H1 (cell line): ENCODE data around the gene LMAN2. TPM values are rescaled to one million over a fixed set of nuclear protein-coding genes. Genes with fewer than 3 reads are reported as not detected.

Experiments used
- CTCF ChIA-PET: fragments of 300-600 bp; sonication (Branson Sonifier 250); formaldehyde crosslinking; loops from one replicate; lab custom pipeline; 2021; ENCODE audit not compliant: partially characterized antibody; lab: Charles Lee
- POLR2A ChIA-PET: fragments of 300-600 bp; sonication (Branson Sonifier 250); formaldehyde crosslinking; loops from one replicate; lab custom pipeline; 2021; ENCODE audit warnings: inconsistent platforms; ENCODE audit not compliant: partially characterized antibody; lab: Charles Lee
- DNase-seq, 2 experiments: peaks; one replicate each; pipeline versions ENCODE4 v3.0.0 to v3.0.0-alpha.2; 2010 to 2022; ENCODE audit warnings: low spot score in 2 of 2, low read depth in 1 of 2, mixed read lengths in 1 of 2
- FAIRE-seq: peaks from 2 replicates; lab custom pipeline; 2011; peaks lifted over from hg19 to GRCh38; lab: Jason Lieb, UNC
- H2AFZ ChIP-seq: 2 replicates; pipeline ENCODE4 v1.8.1; 2012; ENCODE audit warnings: low read length, inconsistent platforms
- H2AK5ac ChIP-seq: 2 replicates; pipeline ENCODE4 v1.6.1; 2013; ENCODE audit warnings: low read depth, low read length
- H2BK120ac ChIP-seq: replicated peaks from 2 replicates; pipeline ENCODE3; 2013; ENCODE audit warnings: low read depth, low read length, inconsistent platforms
- H2BK12ac ChIP-seq: 2 replicates; pipeline ENCODE4 v1.6.1; 2013; ENCODE audit warnings: low read depth, low read length
- H2BK15ac ChIP-seq: 2 replicates; pipeline ENCODE4 v1.6.1; 2013; ENCODE audit warnings: low read length
- H2BK20ac ChIP-seq: 2 replicates; pipeline ENCODE4 v1.6.1; 2013; ENCODE audit warnings: low read length
- H2BK5ac ChIP-seq: 2 replicates; pipeline ENCODE4 v1.6.1; 2013; ENCODE audit warnings: low read depth, low read length
- H3K14ac ChIP-seq: 2 replicates; pipeline ENCODE4 v1.6.1; 2013; ENCODE audit warnings: inconsistent platforms; ENCODE audit not compliant: insufficient read length
- H3K18ac ChIP-seq: 2 replicates; pipeline ENCODE4 v1.6.1; 2013; ENCODE audit warnings: low read length; ENCODE audit errors: extremely low read depth
- H3K23ac ChIP-seq: 2 replicates; pipeline ENCODE4 v1.6.1; 2013; ENCODE audit warnings: inconsistent platforms; ENCODE audit not compliant: insufficient read length
- H3K23me2 ChIP-seq: 2 replicates; pipeline ENCODE4 v1.6.1; 2013; ENCODE audit warnings: low read depth, low read length
- H3K27ac ChIP-seq: 2 replicates; pipeline ENCODE4 v1.6.1; 2011; ENCODE audit warnings: low read depth, low read length, inconsistent platforms
- H3K27me3 ChIP-seq, 4 experiments: replicated peaks in 1 of 4; 1 replicate in 1 of 4; 2 replicates in 3 of 4; pipeline versions ENCODE4 v1.6.1 to v1.8.1; 2011 to 2013; ENCODE audit warnings: low read length in 3 of 4, mild to moderate bottlenecking in 3 of 4, inconsistent platforms in 2 of 4, mixed read lengths in 2 of 4, moderate library complexity in 1 of 4; ENCODE audit not compliant: control insufficient read depth in 3 of 4, insufficient read depth in 3 of 4; ENCODE audit errors: extremely low read depth in 1 of 4
- H3K36me3 ChIP-seq, 4 experiments: 2 replicates each; pipeline versions ENCODE4 v1.6.1 to v1.8.1; 2011 to 2013; ENCODE audit warnings: mild to moderate bottlenecking in 4 of 4, low read length in 3 of 4, moderate library complexity in 2 of 4, control low read depth in 1 of 4, inconsistent platforms in 1 of 4; ENCODE audit not compliant: insufficient read depth in 4 of 4, control insufficient read depth in 2 of 4
- H3K4ac ChIP-seq: replicated peaks from 2 replicates; pipeline ENCODE3; 2013; ENCODE audit warnings: low read length, low read depth, mixed read lengths, inconsistent platforms; ENCODE audit not compliant: insufficient read length
- H3K4me1 ChIP-seq, 4 experiments: replicated peaks in 1 of 4; 1 replicate in 1 of 4; 2 replicates in 3 of 4; pipeline versions ENCODE4 v1.6.1 to v1.8.1; 2011 to 2013; ENCODE audit warnings: low read length in 3 of 4, inconsistent platforms in 2 of 4, mixed read lengths in 1 of 4; ENCODE audit not compliant: insufficient read depth in 4 of 4, control insufficient read depth in 3 of 4
- H3K4me2 ChIP-seq, 2 experiments: 2 replicates each; pipeline versions ENCODE4 v1.6.1 to v1.8.1; 2011 to 2013; ENCODE audit warnings: low read depth in 2 of 2, low read length in 2 of 2, control low read depth in 1 of 2, inconsistent platforms in 1 of 2, mild to moderate bottlenecking in 1 of 2; ENCODE audit not compliant: insufficient read depth in 1 of 2
- H3K4me3 ChIP-seq, 4 experiments: fragments of 200-600, 300-600 bp in 1 of 4; sonication (generic), shearing (Covaris generic), sonication (Bioruptor Twin) in 1 of 4; 2 replicates each; pipeline versions ENCODE4 v1.5.1 to v1.8.1; 2011 to 2016; ENCODE audit warnings: low read length in 4 of 4, low read depth in 3 of 4, control low read depth in 2 of 4, inconsistent platforms in 2 of 4, mild to moderate bottlenecking in 2 of 4, mixed read lengths in 1 of 4, moderate library complexity in 1 of 4; ENCODE audit not compliant: insufficient read depth in 2 of 4; ENCODE audit errors: extremely low read depth in 1 of 4
- H3K56ac ChIP-seq: replicated peaks from 2 replicates; pipeline ENCODE3; 2013; ENCODE audit warnings: low read depth, mild to moderate bottlenecking, mixed read lengths, low read length, inconsistent platforms; ENCODE audit not compliant: insufficient read length
- H3K79me1 ChIP-seq: 2 replicates; pipeline ENCODE4 v1.6.1; 2013; ENCODE audit warnings: low read depth, low read length, control low read depth
- H3K79me2 ChIP-seq, 2 experiments: 2 replicates each; pipeline versions ENCODE4 v1.6.1 to v1.8.1; 2012 to 2013; ENCODE audit warnings: low read length in 2 of 2, mild to moderate bottlenecking in 2 of 2, inconsistent platforms in 1 of 2; ENCODE audit not compliant: insufficient read depth in 2 of 2, control insufficient read depth in 1 of 2
- H3K9ac ChIP-seq, 4 experiments: replicated peaks in 1 of 4; 1 replicate in 1 of 4; 2 replicates in 3 of 4; pipeline versions ENCODE4 v1.6.1 to v1.8.1; 2011 to 2013; ENCODE audit warnings: low read depth in 3 of 4, low read length in 3 of 4, control low read depth in 2 of 4, mild to moderate bottlenecking in 2 of 4, moderate library complexity in 2 of 4, inconsistent platforms in 1 of 4; ENCODE audit errors: extremely low read depth in 1 of 4
- H3K9me3 ChIP-seq, 2 experiments: 2 replicates each; pipeline versions ENCODE4 v1.6.1 to v1.8.1; 2012 to 2013; ENCODE audit warnings: mild to moderate bottlenecking in 2 of 2, moderate library complexity in 2 of 2, control low read depth in 1 of 2, inconsistent platforms in 1 of 2, low read depth in 1 of 2, low read length in 1 of 2, mixed read lengths in 1 of 2; ENCODE audit not compliant: insufficient read depth in 2 of 2
- H4K20me1 ChIP-seq, 2 experiments: replicated peaks in 1 of 2; 2 replicates each; pipeline versions ENCODE3 to v1.8.1; 2011 to 2013; ENCODE audit warnings: inconsistent platforms in 2 of 2, low read length in 2 of 2, mild to moderate bottlenecking in 1 of 2; ENCODE audit not compliant: insufficient read depth in 2 of 2, control insufficient read depth in 1 of 2
- H4K5ac ChIP-seq: 2 replicates; pipeline ENCODE4 v1.6.1; 2013; ENCODE audit warnings: low read length, low read depth, mixed read lengths, inconsistent platforms; ENCODE audit not compliant: insufficient read length
- H4K8ac ChIP-seq: 2 replicates; pipeline ENCODE4 v1.8.0; 2013; ENCODE audit warnings: mild to moderate bottlenecking, moderate library complexity, low read length, inconsistent platforms; ENCODE audit not compliant: insufficient read depth; ENCODE audit errors: extremely low read depth
- H4K91ac ChIP-seq: replicated peaks from 2 replicates; pipeline ENCODE3; 2013; ENCODE audit warnings: low read length, mixed read lengths, inconsistent platforms; ENCODE audit not compliant: insufficient read length
- ASH2L ChIP-seq: fragments of 200-600, 300-600 bp; sonication (generic); IDR thresholded peaks from one replicate; pipeline ENCODE4 v1.7.1; 2017; ENCODE audit warnings: low read length
- CBX8 ChIP-seq: fragments of 300-800, 300-1000 bp; sonication (generic); IDR thresholded peaks from 2 replicates; pipeline ENCODE4 v1.7.1; 2016; ENCODE audit warnings: low read depth, low read length, borderline replicate concordance
- CREB1 ChIP-seq: IDR thresholded peaks from 2 replicates; pipeline ENCODE4 v1.6.1; 2012; ENCODE audit warnings: inconsistent platforms
- EP300 ChIP-seq, 2 experiments: IDR thresholded peaks; 1 replicate in 1 of 2; 2 replicates in 1 of 2; pipeline ENCODE4 v1.6.1; 2011 to 2012; ENCODE audit warnings: low read depth in 2 of 2, low read length in 2 of 2, mild to moderate bottlenecking in 2 of 2, borderline replicate concordance in 1 of 2, inconsistent platforms in 1 of 2, moderate library complexity in 1 of 2
- EZH2 ChIP-seq: fragments of 200-600 bp; sonication (generic); IDR thresholded peaks from 2 replicates; pipeline ENCODE4 v1.7.1; 2012; ENCODE audit warnings: low read depth, mild to moderate bottlenecking, moderate library complexity, low read length, inconsistent platforms; ENCODE audit not compliant: severe bottlenecking
- GTF2F1 ChIP-seq: IDR thresholded peaks from 2 replicates; pipeline ENCODE4 v1.6.1; 2012; ENCODE audit warnings: low read depth, low read length, improper control_type of control experiment, borderline replicate concordance
- HDAC2 ChIP-seq, 2 experiments: fragments of 300-600 bp in 1 of 2; sonication (generic) in 1 of 2; IDR thresholded peaks; 2 replicates each; pipeline ENCODE4 v1.6.1; 2011 to 2012; ENCODE audit warnings: low read depth in 2 of 2, low read length in 2 of 2, mild to moderate bottlenecking in 2 of 2, moderate library complexity in 2 of 2, borderline replicate concordance in 1 of 2, inconsistent platforms in 1 of 2
- JUND ChIP-seq: IDR thresholded peaks from 2 replicates; pipeline ENCODE4 v1.6.1; 2011; ENCODE audit warnings: mild to moderate bottlenecking, improper control_type of control experiment, low read length
- RAD21 ChIP-seq, 2 experiments: IDR thresholded peaks in 1 of 2; conservative IDR thresholded peaks in 1 of 2; 2 replicates each; pipeline ENCODE4 v1.6.1; 2011; ENCODE audit warnings: low read depth in 2 of 2, low read length in 2 of 2, improper control_type of control experiment in 1 of 2, inconsistent platforms in 1 of 2, mild to moderate bottlenecking in 1 of 2, moderate library complexity in 1 of 2
- SRF ChIP-seq: IDR thresholded peaks from 2 replicates; pipeline ENCODE4 v1.6.1; 2011; ENCODE audit warnings: mild to moderate bottlenecking, low read depth, low read length, moderate library complexity
- TAF1 ChIP-seq: IDR thresholded peaks from 2 replicates; pipeline ENCODE4 v1.6.1; 2011; ENCODE audit warnings: mild to moderate bottlenecking, low read depth, low read length
- TBP ChIP-seq: IDR thresholded peaks from 2 replicates; pipeline ENCODE4 v1.6.1; 2011; ENCODE audit warnings: low read depth, low read length, improper control_type of control experiment
- WGBS, 2 experiments: shearing (Covaris generic) in 1 of 2; methylation state at CpG; one replicate each; pipeline versions ENCODE4 v1.1.6 to v1.1.7; 2013 to 2015; ENCODE audit warnings: low lambda C conversion rate in 2 of 2, mixed read lengths in 2 of 2, inconsistent platforms in 1 of 2, low coverage in 1 of 2, missing lambda C conversion rate in 1 of 2; ENCODE audit not compliant: insufficient replicate concordance in 2 of 2, insufficient coverage in 1 of 2, insufficient read length in 1 of 2; ENCODE audit errors: extremely low coverage in 1 of 2, missing lambda C conversion rate in 1 of 2; 5-methylcytosine and 5-hydroxymethylcytosine counted together
- polyA plus RNA-seq, 7 experiments: library from polyadenylated mRNA; depleted of rRNA in 3 of 7; stranded (reverse) in 5 of 7; unstranded in 2 of 7; fragments of >200 nt in 5 of 7; fragments of 200-250 nt in 2 of 7; gene quantifications; 1 replicate in 5 of 7; 2 replicates in 1 of 7; 4 replicates in 1 of 7; pipeline versions ENCODE4 v1.2.1 to v1.2.3, GENCODE V29; 2011 to 2013; ENCODE audit warnings: missing spikeins in 2 of 7, mixed read lengths in 2 of 7
- total RNA-seq: library from RNA; stranded (reverse); fragmentation: NEBNext Ultra II Directional; extraction: Animal tissue kit (Norgen Biotek cat#: 25700); gene quantifications from 2 replicates; pipeline ENCODE4 v1.2.1, GENCODE V29; 2021
- TF ChIP-seq, protein P1 (sequence below): IDR thresholded peaks from 2 replicates; pipeline ENCODE4 v1.6.1; 2011; ENCODE audit warnings: low read depth, mild to moderate bottlenecking, low read length; ENCODE audit not compliant: insufficient read depth

Gene LMAN2
- total and polyA plus RNA-seq, 2 of the 8 experiments (the other 6 are each of a cell fraction or from before 2014, with no cell fraction given): 116 to 225 TPM

DNA sequence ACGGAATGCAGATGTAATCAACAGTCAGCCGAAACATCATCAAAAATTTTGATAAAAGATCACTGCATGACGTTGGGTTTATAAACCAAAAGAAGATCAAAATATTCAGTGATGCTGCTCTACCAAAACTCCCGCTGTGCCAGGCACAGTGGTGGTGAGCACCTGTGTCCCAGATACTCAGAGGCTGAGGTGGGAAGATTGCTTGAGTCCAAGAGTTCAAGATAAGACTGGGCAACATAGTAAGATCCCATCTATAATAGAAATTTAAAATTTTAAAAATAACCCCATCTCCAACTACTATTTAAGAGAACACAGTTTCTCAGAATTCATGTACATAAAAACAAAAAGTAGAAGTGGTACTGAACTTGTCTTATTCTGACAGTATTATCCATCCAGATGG, 3.8 kb downstream of the LMAN2 start:
- Histone ChIP-seq H2BK20ac (no peak overlapping the region), H3K23me2 (peaks cover 8% of the 10 kb centered on the region), H2AFZ (no peak overlapping the region), H4K91ac (no peak overlapping the region), H3K4ac (no peak overlapping the region), H3K4me1 (peaks cover 0 to 13% (median 4%) of the 10 kb centered on the region in 4 experiments; a peak in 3 of 7 replicates), H4K8ac (no peak overlapping the region), H3K56ac (no peak overlapping the region), H2BK5ac (no peak overlapping the region), H4K20me1 (peaks cover 5 to 7% of the 10 kb centered on the region in 2 experiments), H4K5ac (no peak overlapping the region), H3K23ac (no peak overlapping the region), H3K27me3 (no peaks in the 10 kb centered on the region), H3K79me2 (peaks cover 15 to 70% of the 10 kb centered on the region in 2 experiments), H3K79me1 (peaks cover 18% of the 10 kb centered on the region), H3K9ac (no peak overlapping the region), H3K27ac (no peak overlapping the region), H2AK5ac (no peak overlapping the region), H3K14ac (no peak overlapping the region), H2BK12ac (no peak overlapping the region), H3K4me3 (no peak overlapping the region), H2BK15ac (no peak overlapping the region), H3K18ac (no peak overlapping the region), H3K9me3 (no peaks in the 10 kb centered on the region), H2BK120ac (no peak overlapping the region), H3K4me2 (no peak overlapping the region), H3K36me3 (peaks cover 0 to 10% (median 4%) of the 10 kb centered on the region in 4 experiments; a peak in 4 of 8 replicates)
- CTCF ChIA-PET: interaction anchor here (0.8 to 2.4 kb wide), 4 partner anchors 11 to 38 kb away, joined by 3 to 18 read pairs (median 6); no protein-coding TSS in a partner anchor
- DNase-seq (no peak), FAIRE-seq (no peak)
- POLR2A ChIA-PET: no interaction called here
- 94% methylated on average over 4 of the region's 4 CpGs; no CpG with 5 or more reads in 1 of the 2 experiments for WGBS, 2 experiments
- TF ChIP-seq SRF: no peak
- TF ChIP-seq CBX8: no peak
- no peak for TF ChIP-seq CREB1
- TF ChIP-seq TAF1: no peak
- no peak for TF ChIP-seq JUND
- TF ChIP-seq ASH2L: no peak
- no peak for TF ChIP-seq EP300 (IDR thresholded peaks at IDR 0.05; ENCODE audit: borderline replicate concordance in 1 of 2, low read depth in 2 of 2, low read length in 2 of 2)
- TF ChIP-seq RAD21 (IDR thresholded peaks at IDR 0.05 in 1 of 2, conservative IDR thresholded peaks at IDR 0.05 in 1 of 2; ENCODE audit: low read depth in 2 of 2, low read length in 2 of 2): no peak
- no peak for TF ChIP-seq EZH2
- no peak for TF ChIP-seq GTF2F1
- TF ChIP-seq TBP: no peak
- TF ChIP-seq HDAC2 (IDR thresholded peaks at IDR 0.05; ENCODE audit: borderline replicate concordance in 1 of 2, low read depth in 2 of 2, low read length in 2 of 2): no peak
- TF ChIP-seq, protein P1, sequence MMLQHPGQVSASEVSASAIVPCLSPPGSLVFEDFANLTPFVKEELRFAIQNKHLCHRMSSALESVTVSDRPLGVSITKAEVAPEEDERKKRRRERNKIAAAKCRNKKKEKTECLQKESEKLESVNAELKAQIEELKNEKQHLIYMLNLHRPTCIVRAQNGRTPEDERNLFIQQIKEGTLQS: no peak
